Esophagus muscularis mucosa (tissue), 4 donors: ENCODE data around the gene TMEM14C. TPM values are rescaled to one million over a fixed set of nuclear protein-coding genes. Genes with fewer than 3 reads are reported as not detected.

Experiments
- DNase-seq: peaks from one replicate; pipeline ENCODE4 v3.0.0-alpha.2; 2017; ENCODE audit errors: extremely low spot score
- H3K27ac ChIP-seq, 4 donors: fragments of 200-600 bp; sonication (generic); replicated peaks in 1 of 4; 1 replicate in 3 of 4; 2 replicates in 1 of 4; pipeline ENCODE4 v1.5.1; 2016 to 2019; ENCODE audit warnings: mild to moderate bottlenecking in 1 of 4
- H3K27me3 ChIP-seq, 4 donors: fragments of 200-600 bp; sonication (generic); one replicate each; pipeline versions ENCODE4 v1.5.1 to v1.6.0; 2016 to 2019
- H3K36me3 ChIP-seq, 4 donors: fragments of 200-600 bp; sonication (generic); one replicate each; pipeline ENCODE4 v1.5.1; 2016 to 2019
- H3K4me1 ChIP-seq, 4 donors: fragments of 200-600 bp; sonication (generic); one replicate each; pipeline ENCODE4 v1.5.1; 2016 to 2019
- H3K4me3 ChIP-seq, 4 donors: fragments of 200-600 bp; sonication (generic); 1 replicate in 2 of 4; 2 replicates in 2 of 4; pipeline ENCODE4 v1.5.1; 2016 to 2019; ENCODE audit warnings: mild to moderate bottlenecking in 4 of 4, moderate library complexity in 1 of 4
- H3K9me3 ChIP-seq, 4 donors: fragments of 200-600 bp; sonication (generic); 1 replicate in 3 of 4; 2 replicates in 1 of 4; pipeline ENCODE4 v1.5.1; 2016 to 2019
- CTCF ChIP-seq, 3 experiments: fragments of 200-600 bp in 2 of 3; fragments of 450-650 bp in 1 of 3; sonication (generic) in 2 of 3; IDR thresholded peaks; one replicate each; pipeline ENCODE4 v1.5.1; 2017 to 2019; ENCODE audit warnings: antibody characterized with exemption in 3 of 3, mild to moderate bottlenecking in 2 of 3, moderate library complexity in 1 of 3
- EP300 ChIP-seq: sonication (generic); formaldehyde crosslinking; IDR thresholded peaks from one replicate; pipeline ENCODE4 v1.6.1; 2017; ENCODE audit warnings: antibody characterized with exemption
- POLR2A ChIP-seq: fragments of 450-650 bp; IDR thresholded peaks from one replicate; pipeline ENCODE4 v1.6.1; 2017; ENCODE audit warnings: antibody characterized with exemption, moderate library complexity, mild to moderate bottlenecking, low read depth
- POLR2AphosphoS5 ChIP-seq, 2 donors: sonication (generic); formaldehyde crosslinking; IDR thresholded peaks; one replicate each; pipeline ENCODE4 v1.6.1; 2017; ENCODE audit warnings: antibody characterized with exemption in 2 of 2
- WGBS: methylation state at CpG from one replicate; pipeline ENCODE4 v1.1.5; 2018; 5-methylcytosine and 5-hydroxymethylcytosine counted together
- intact Hi-C: fragments of 100-400 bp; cut with DNase I; formaldehyde crosslinking; loops from one replicate; pipeline ENCODE4 v1.15.1; 2023
- total RNA-seq, 4 donors: library from RNA; depleted of rRNA; stranded (reverse); fragments of >200 nt; gene quantifications; one replicate each; pipeline versions ENCODE4 v1.1.0 to v1.2.1, GENCODE V29; 2016

The TMEM14C gene
- total RNA-seq, 4 donors from 2014 or later = 91.1 to 147 (median 140) TPM

DNA sequence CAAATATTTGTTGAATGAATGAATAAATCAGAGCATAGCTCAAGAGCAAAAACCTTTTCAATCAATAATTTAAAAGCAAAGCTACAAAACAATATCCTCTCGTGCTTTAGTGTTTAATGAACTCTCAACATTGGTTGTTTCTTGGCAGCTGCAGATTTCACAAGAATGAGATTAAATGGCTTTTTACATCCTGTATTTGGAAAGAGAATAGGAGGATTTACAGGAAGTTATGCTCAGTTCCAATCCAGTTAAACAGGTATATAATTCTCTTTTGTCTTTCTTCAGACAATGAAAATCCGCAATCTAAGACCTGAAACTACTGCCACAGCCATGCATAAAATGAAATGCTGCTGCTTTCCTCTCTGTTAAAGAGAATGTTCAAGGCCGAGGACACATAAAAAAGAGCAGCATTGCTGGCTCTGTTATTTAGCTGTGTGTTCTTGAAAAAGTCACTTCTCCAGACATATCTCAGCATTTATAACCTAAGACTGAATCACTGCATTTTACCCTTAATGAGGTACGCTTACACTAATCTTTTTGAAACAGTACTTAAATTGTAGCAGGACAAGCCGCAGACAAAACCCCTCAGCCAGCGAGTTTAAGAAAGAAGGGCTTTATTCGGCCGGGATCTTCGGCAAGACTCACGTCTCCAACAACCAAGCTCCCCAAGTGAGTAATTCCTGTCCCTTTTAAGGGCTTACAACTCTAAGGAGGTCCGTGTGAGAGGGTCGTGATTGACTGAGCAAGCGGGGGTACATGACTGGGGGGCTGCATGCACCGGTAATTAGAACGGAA is 32.0 kb upstream of the TMEM14C start:
- Histone ChIP-seq H3K36me3 (no peaks in the 10 kb centered on the region), H3K27me3 (peaks cover 0 to 5% (median 0%) of the 10 kb centered on the region in 4 donors), H3K4me1 (peaks cover 16 to 23% (median 19%) of the 10 kb centered on the region in 4 donors), H3K27ac (no peak overlapping the region), H3K9me3 (no peaks in the 10 kb centered on the region), H3K4me3 (no peak overlapping the region)
- 76% methylated on average over 15 of the region's 15 CpGs for WGBS
- TF ChIP-seq POLR2AphosphoS5 (IDR thresholded peaks at IDR 0.05) = no peak
- TF ChIP-seq POLR2A = no peak
- TF ChIP-seq CTCF (IDR thresholded peaks at IDR 0.05) = no peak
- no peak for TF ChIP-seq EP300
- intact Hi-C loops = loop anchor here (5.0 kb wide), 1 partner anchor 64 kb away; no protein-coding TSS in a partner anchor
- no peak for DNase-seq

- 90% methylated on average over 8 of the region's 8 CpGs for WGBS
- no peaks in the 10 kb centered on the region for H3K27me3 ChIP-seq
- H3K36me3 ChIP-seq = peaks cover 0 to 10% (median 4%) of the 10 kb centered on the region in 4 donors
- no peak overlapping the region for H3K27ac ChIP-seq
- no peak for TF ChIP-seq POLR2A
- no peak for TF ChIP-seq EP300
- TF ChIP-seq POLR2AphosphoS5 (IDR thresholded peaks at IDR 0.05) = no peak
- TF ChIP-seq CTCF (IDR thresholded peaks at IDR 0.05) = no peak
- no peaks in the 10 kb centered on the region for H3K9me3 ChIP-seq
- no peak for DNase-seq
- peak overlapping the region; percentile 64 to 93 (median 86) for H3K4me3 ChIP-seq
- peaks cover 25 to 36% (median 28%) of the 10 kb centered on the region in 4 donors for H3K4me1 ChIP-seq
- intact Hi-C loops = loop anchor here (1.0 to 5.0 kb wide), 2 partner anchors 66 to 183 kb away; no protein-coding TSS in a partner anchor
Observed at GRCh38 chr6:10692965-10693538, 29.8 kb upstream of the TMEM14C start.

DNA sequence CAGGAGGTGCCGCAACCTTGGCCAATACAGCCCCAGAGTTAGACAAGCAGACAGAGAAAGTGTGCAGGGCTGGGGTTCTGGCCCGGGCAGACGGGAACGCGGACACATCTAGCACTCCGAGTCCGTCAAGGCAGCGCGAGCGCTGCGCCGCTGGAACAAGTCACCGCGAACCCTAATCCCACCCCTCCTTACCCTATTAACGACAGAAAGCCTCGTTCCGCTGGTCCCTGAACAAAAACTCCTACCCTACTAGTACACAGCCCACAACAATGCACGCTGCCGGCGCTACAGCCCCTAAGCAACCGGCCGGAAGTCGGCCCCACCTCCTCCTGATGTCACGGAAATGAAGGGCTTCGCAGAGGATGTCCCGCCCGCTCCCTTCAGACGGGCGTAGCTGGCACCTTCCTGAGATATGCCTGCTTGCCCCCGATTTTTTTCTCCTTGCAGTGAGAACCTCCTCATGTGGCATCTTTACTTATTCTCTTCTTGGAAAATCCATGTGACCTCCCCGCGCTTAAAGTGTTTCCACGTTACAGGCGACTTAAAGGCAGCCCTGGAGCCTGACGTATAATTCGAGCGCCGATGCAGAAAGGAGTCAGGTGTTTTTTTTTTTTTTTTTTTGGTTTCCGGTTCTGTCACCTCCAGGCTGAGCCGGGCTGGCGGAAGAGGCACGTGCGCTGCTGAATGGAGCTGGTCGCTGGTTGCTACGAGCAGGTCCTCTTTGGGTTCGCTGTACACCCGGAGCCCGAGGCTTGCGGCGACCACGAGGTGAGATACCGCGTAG is 28.4 kb upstream of the TMEM14C start, which contains the start of the genes C6orf52 and PAK1IP1:
C6orf52 (minus strand) TSS at position 315 of the 784 bp plus-strand sequence. CDS start 7,066 bp downstream, outside the sequence.
PAK1IP1 (plus strand) TSS at position 671 of the 784 bp plus-strand sequence; CDS start at position 685, 14 bp downstream.
- Histone ChIP-seq H3K27ac (peak within 1 kb of the TSS; percentile 89 to 93 (median 90)), H3K4me1 (peaks cover 25 to 36% (median 28%) of the 10 kb centered on the region in 4 donors), H3K4me3 (peak within 1 kb of the TSS; percentile 64 to 93 (median 86)), H3K9me3 (no peaks in the 10 kb centered on the region), H3K36me3 (peaks cover 0 to 25% (median 13%) of the 10 kb centered on the region in 4 donors), H3K27me3 (no peaks in the 10 kb centered on the region)
- intact Hi-C loops = loop anchor here (2.0 to 5.0 kb wide), 2 partner anchors 54 to 67 kb away; no protein-coding TSS in a partner anchor
- whole genome bisulfite sequencing = 0% methylated on average over 46 of the region's 53 CpGs
- DNase-seq = peak; percentile 97
- peak; percentile 8 for TF ChIP-seq EP300
- peak; percentile 93 to 98 for TF ChIP-seq POLR2AphosphoS5 (IDR thresholded peaks at IDR 0.05)
- TF ChIP-seq POLR2A = peak; percentile 83
- TF ChIP-seq CTCF (IDR thresholded peaks at IDR 0.05) = peak in 1 of 3 experiments; percentile 6

DNA sequence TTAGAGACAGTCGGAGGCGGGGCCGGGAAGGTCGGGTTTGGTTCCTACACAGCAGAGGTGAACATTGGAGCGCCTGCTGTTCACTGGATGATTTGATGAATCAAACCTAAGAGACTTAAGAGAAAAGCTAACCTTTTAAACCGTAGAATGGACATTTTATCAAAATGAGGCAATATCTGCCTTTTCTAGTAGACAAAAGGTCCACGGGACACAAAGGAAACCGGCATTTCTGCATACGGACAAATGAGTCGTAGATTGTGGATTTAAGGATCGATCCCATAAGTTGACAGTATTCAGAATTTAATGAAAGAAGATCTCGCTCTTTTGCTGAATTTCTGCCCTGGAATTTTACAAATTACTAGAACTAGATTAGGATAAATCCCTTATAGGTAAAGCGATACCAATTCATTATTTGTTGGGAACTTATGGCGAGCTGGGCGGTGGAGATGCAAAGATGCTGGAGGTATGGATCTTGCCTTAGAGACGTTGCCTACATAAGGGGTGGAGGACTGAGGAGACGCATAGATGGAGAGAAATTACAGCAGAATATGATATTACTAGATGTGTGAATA is 27.7 kb upstream of the TMEM14C start:
- no peak for DNase-seq
- Histone ChIP-seq H3K9me3 (no peaks in the 10 kb centered on the region), H3K27me3 (no peaks in the 10 kb centered on the region), H3K27ac (peak overlapping the region; percentile 89 to 93 (median 90)), H3K4me3 (peak overlapping the region; percentile 64 to 93 (median 86)), H3K4me1 (peaks cover 25 to 36% (median 28%) of the 10 kb centered on the region in 4 donors), H3K36me3 (peaks cover 0 to 32% (median 19%) of the 10 kb centered on the region in 4 donors)
- WGBS = under 1% methylated on average over 17 of the region's 17 CpGs
- TF ChIP-seq CTCF (IDR thresholded peaks at IDR 0.05) (no peak), POLR2A (no peak), POLR2AphosphoS5 (IDR thresholded peaks at IDR 0.05) (no peak), EP300 (no peak)
- intact Hi-C loops = loop anchor here (2.0 kb wide), 1 partner anchor 54 kb away; no protein-coding TSS in a partner anchor
